NCI-H510A (cell line): ENCODE results near the gene SETD6.
"Not testable (repeated sequence)": the region's sequence is repeated elsewhere in the genome, so short reads cannot be mapped to it uniquely, and the experiment has no call there.

Source experiments
- DNase-seq: peaks from one replicate; lab custom pipeline; 2025; lab: John Stamatoyannopoulos, UW

Gene SETD6

GRCh38 chr16:58515125-58515870, at the start of gene SETD6:
TSS of gene SETD6 (plus strand) at chr16:58515517. CDS start at chr16:58515538, 21 bp downstream.
- peak; percentile 38 for DNase-seq

- DNase-seq = no peak
Measured at GRCh38 chr16:58465817-58466216, 49.5 kb upstream of the SETD6 start.

GRCh38 chr16:58466396-58466795, 48.9 kb upstream of the SETD6 start:
- no peak for DNase-seq

- DNase-seq = no peak
Measured at GRCh38 chr16:58467905-58468304, 47.4 kb upstream of the SETD6 start.

- DNase-seq = no peak
Measured at GRCh38 chr16:58471209-58471975, 43.9 kb upstream of the SETD6 start.

- no peak for DNase-seq
Measured at GRCh38 chr16:58472266-58472665, 43.1 kb upstream of the SETD6 start.

GRCh38 chr16:58472827-58473226, 42.5 kb upstream of the SETD6 start:
- no peak for DNase-seq

GRCh38 chr16:58474296-58474695, 41.0 kb upstream of the SETD6 start:
- no peak for DNase-seq

GRCh38 chr16:58475091-58475619, 40.2 kb upstream of the SETD6 start:
- no peak for DNase-seq

GRCh38 chr16:58476791-58477190, 38.5 kb upstream of the SETD6 start:
- no peak for DNase-seq

- DNase-seq = no peak
Measured at GRCh38 chr16:58478427-58478826, 36.9 kb upstream of the SETD6 start.

- no peak for DNase-seq
Measured at GRCh38 chr16:58481226-58481869, 34.0 kb upstream of the SETD6 start.

- no peak for DNase-seq
Measured at GRCh38 chr16:58481931-58482330, 33.4 kb upstream of the SETD6 start.

- DNase-seq = no peak
Measured at GRCh38 chr16:58485184-58485887, 30.0 kb upstream of the SETD6 start.

- peak; percentile 69 for DNase-seq
Measured at GRCh38 chr16:58487566-58488351, 27.6 kb upstream of the SETD6 start.

- no peak for DNase-seq
Measured at GRCh38 chr16:58488531-58488930, 26.8 kb upstream of the SETD6 start.

GRCh38 chr16:58490065-58490464, 25.3 kb upstream of the SETD6 start:
- DNase-seq = no peak

GRCh38 chr16:58490539-58490938, 24.8 kb upstream of the SETD6 start:
- DNase-seq = not testable (repeated sequence)

GRCh38 chr16:58492066-58492465, 23.3 kb upstream of the SETD6 start:
- no peak for DNase-seq

GRCh38 chr16:58492735-58493134, 22.6 kb upstream of the SETD6 start:
- peak; percentile 6 for DNase-seq

GRCh38 chr16:58493756-58494431, 21.4 kb upstream of the SETD6 start:
- DNase-seq = no peak
